Stimulated activated naive CD4-positive, alpha-beta T cell treated with Interleukin-2 at 50 U/mL for 16 hours (primary cell): ENCODE measurements around the gene MTHFD1L.
"Not testable (repeated sequence)": the region's sequence is repeated elsewhere in the genome, so short reads cannot be mapped to it uniquely, and the experiment has no call there.

Source experiments
- DNase-seq: peaks from one replicate; lab custom pipeline; 2025; lab: John Stamatoyannopoulos, UW

The MTHFD1L gene

DNA sequence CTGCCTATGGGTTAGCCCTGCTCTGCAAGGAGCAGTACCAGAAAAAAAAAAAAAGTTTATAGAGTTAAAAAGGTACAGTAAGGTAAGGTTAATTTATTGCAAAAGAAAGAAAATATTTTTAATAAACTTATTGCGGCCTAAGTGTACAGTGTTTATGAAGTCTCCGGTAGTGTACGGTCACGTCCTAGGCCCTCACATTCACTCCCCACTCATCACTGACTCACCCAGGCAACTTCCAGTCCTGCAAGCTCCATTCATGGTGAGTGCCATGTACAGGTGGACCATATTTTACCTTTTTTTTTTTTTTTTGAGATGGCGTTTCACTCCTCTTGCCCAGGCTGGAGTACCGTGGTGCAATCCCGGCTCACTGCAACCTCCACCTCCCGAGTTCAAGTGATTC is 258.1 kb downstream of the MTHFD1L start:
- DNase-seq, result not testable (repeated sequence)

DNA sequence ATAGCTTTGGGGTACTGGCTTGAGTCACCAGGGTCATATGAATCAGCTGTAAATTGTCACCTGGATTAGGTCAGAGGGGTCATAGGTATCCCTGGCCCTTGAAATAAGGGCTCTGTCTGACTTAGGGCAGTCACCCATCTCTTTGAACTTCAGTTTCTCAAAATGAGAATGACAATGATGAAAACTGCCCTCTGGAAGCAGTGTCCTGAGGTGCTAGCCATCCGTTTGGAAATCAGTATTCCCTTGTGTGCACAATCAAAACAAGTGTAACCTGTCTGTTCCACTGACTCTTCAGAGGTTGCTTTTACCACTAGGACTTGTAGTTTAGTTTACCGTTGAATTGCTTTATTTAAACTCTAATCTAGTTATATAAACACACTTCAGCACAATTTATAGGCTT is 259.7 kb downstream of the MTHFD1L start:
- not testable (repeated sequence) for DNase-seq

DNA sequence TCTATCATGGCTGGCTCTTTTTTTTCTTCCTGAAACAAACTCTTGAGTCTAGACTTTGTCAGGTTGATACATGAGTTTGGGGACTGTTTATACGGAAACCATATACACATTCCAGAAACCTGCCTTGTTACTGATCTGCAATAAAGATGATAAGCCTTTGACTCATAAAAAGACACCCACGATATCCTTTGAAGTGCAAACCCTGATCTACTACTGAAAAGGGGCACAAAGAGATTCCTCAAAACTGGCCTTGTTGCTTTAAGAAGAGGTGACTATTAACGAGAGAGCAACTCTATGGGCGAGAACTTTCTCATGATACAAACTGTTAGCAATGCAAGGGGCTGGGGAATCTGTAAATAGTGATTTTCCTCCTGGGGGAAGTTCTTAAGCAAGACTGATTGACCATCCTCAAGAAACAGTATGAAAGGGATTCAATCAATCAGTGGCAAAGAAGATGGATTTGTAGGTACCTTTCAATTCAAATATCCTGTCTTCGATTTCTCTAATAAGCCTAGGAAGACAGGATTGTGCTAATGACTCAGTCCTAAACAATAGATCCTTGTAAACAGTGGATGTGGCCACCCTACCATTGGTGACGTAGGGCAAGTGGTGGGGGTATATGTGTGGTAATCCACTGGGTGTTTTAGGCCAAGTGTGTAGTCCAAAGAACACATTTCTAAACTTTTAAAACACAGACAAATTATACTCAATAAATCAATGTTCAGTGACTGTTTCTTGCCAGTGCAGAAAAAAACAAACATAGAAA is 260.3 kb downstream of the MTHFD1L start:
- DNase-seq, result not testable (repeated sequence)

DNA sequence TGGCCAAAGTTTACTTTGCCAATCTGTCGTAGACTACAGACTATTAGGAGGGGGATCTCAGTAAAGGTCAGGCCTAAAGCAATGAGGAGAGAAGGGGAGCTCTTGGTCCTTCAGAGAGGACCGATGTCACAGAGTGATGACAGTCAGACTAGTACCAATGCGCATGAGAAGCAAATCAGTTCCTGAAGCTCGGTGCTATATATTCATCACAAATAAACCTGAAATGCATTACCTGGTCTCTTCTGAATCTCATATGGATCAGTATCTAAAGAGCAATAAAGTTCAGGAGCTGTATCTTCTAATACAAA is 260.9 kb downstream of the MTHFD1L start:
- DNase-seq, result not testable (repeated sequence)

DNA sequence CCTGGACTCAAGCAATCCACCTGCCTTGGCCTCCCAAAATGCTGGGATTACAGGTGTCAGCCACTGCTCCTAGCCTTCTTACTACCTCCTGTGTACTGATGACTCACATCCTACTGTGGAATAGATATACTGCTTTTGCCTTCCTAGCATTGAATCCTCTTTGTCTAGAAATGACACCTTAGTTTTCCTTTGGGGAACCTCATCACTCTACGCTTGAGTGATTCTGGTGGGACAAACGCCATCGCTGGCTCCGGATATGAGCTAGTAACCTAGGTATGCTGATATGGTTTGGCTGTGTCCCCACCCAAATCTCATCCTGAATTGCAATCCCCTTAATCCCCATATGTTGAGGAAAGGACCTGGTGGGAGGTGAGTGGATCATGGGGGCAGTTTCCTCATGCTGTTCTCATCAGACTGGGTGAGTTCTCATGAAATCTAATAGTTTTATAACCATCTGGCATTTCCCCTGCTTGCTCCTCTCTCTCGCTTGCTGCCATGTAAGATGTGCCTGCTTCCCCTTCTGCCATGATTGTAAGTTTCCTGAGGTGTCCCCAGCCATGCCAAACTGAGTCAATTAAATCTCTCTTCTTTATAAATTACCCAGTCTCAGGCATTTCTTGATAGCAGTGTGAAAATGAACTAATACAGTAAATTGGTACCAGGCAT is 261.8 kb downstream of the MTHFD1L start:
- not testable (repeated sequence) for DNase-seq

DNA sequence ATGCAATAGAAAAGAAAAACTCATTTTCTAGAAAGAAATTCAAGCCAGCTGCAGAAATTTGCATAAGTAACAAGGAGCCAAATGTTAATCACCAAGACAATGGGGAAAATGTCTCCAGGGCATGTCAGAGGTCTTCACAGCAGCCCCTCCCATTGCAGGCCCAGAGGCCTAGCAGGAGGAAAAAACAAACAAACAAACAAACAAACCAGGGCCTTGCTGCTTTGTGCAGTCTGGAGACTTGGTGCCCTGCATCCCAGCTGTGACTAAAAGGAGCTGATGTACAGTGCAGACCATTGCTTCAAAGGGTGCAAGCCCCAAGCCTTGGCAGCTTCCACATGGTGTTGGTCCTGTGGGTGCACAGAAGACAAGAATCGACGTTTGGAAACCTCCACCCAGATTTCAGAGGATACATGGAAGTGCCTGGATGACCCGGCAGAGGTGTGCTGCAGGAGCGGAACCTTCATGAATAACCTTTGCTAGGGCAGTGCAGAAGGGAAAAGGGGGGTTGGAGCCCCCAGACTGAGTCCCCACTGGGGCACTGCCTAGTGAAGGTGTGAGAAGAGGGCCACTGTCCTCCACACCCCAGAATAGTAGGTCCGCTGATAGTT is 263.4 kb downstream of the MTHFD1L start:
- no peak for DNase-seq

DNA sequence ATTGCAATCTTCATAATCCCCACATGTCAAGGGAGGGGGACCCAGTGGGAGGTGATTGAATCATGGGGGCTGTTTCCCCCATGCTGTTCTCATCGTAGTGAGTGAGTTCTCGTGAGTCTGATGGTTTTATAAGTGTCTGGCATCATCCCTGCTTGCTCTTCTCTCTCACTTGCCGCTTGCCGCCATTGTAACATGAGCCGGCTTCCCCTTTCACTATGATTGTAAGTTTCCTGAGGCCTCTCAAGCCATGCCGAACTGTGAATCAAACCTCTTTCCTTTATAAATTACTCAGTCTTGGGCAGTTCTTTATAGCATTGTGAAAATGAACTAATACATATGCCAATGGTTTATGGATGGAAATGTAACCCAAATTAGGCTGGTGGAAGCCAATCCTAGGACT is 264.8 kb downstream of the MTHFD1L start:
- no peak for DNase-seq

DNA sequence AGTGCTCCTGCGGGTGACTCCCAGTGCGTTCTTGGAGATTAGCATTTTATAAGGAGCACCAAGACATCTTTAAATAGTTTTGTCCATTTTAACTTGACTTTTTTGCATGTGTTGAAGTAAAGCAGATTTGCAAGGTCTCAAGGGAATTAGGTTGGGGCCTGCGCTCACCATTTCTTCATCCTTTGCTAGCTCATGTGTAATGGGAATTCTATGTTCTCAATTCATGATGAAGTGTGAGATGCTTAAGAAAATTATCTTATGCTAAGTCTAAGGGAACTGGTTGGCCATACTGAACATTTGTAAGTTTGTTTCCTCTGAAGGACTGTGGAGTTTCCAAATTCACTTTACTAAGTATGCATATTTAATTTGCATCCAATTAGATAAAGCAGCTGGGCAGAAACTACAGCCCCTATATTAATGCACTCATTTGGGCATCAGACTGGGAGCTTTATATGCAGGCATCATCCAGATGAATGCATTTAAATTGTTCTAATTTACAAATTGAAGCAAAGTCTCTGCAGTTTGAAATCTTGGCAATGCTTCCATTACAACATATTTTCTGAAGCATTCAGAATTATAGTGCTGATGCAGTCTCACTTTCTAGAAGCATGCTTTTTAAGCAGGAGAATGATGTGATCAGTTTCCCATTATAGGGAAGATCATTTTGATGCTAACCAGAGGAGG is 266.0 kb downstream of the MTHFD1L start:
- DNase-seq, result no peak

DNA sequence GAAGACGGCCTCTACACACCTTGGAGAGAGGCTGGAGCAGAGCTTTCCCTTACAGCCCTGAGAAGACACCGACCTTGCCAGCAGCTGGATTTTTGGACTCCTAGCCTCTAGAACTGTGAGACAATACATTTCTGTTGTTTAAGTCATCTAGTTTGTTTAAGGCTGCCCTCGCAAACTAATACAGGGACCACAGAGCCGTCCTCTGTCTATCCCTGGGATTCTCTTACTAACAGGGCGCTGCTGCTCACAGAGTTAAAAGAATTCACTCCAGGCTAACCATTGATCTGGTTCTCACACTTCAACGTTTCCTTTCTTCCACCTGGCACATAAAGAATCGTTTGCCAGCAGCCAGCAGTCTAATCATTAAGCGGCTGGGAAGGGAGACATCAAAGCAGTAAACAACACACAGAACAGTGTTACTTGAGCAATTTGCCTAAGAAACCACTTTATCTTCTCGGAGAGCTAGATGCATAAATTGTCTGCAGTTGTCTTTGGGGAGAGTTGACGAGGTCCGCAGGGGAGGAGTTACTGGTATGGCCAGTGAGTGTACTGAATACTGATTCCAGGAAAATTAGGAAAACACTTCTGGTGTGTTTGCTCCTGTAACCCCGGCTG is 270.7 kb downstream of the MTHFD1L start:
- no peak for DNase-seq

DNA sequence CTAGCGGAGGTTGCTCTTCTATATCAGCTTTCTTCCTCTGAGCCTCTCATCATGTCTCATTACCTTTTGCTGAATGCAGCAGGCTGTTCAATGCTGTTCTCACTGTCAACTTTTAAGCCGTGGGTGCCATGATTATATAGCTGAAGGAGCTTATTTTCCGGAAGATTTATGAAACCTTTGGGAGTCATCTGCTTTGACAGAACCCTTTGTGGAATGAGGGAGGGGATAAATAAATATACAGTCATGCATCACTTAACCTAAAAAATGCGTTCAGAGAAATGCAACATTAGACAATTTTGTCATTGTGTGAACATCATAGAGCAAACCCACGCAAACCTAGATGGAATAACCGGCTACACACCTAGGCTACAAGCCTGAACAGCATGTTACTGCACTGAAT is 272.0 kb downstream of the MTHFD1L start:
- no peak for DNase-seq

DNA sequence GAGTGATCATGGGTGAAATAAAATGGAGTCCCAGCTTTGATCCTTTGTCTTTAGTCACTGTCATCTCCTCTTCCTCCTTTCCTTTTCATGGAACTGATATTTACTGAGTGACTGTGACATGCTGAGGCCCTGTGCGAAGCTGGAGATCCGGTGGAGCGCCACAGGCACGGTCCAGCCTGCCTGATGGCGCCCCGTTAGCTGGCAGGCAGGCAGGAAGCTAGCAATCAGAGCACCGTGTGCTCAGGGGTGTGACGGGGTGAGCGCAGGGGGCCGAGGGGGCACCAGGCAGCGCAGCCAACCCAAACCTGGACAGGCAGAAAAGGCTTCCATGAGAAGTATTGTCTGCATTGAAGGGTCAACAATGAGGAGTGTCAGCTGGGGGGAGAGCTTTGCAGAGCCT is 274.0 kb downstream of the MTHFD1L start:
- DNase-seq, result no peak

DNA sequence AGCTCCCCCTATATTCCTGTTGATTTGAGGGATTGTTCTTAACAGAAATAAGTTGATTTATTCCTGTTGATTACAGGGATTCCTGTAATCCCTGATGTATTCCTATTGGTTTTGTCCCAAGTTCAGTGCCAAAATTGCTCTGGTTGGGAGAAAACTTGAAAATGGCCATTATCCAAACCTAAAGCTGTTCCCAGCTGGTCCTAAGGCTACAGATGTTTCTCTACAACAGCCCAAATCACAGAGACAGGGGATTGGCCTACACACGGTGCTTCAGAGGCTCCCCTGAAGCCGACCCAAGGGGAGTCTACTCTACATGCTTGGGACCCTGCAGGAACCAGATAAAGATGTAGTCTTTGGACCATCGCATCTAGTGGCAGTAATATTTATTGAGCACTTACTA is 275.3 kb downstream of the MTHFD1L start:
- DNase-seq, result no peak

DNA sequence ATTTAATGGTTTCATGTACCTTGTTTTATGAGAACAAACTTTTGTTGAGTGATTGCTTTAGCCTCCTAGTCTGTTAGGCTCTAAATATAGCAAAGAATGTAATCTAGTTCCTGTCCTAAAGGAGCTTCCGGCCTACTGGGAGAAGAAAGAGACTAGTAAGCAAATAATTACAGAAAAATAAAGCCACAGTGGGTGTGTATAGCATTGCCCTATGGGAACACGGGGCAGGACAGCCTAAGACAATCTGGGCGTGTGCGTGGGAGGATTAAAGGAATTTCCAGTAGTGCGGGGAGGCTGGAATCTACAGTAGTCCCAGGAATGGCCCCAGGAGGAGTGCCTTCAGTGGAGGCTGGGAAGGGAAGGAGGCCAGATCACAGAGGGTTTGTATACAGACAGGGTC is 276.2 kb downstream of the MTHFD1L start:
- DNase-seq, result no peak

DNA sequence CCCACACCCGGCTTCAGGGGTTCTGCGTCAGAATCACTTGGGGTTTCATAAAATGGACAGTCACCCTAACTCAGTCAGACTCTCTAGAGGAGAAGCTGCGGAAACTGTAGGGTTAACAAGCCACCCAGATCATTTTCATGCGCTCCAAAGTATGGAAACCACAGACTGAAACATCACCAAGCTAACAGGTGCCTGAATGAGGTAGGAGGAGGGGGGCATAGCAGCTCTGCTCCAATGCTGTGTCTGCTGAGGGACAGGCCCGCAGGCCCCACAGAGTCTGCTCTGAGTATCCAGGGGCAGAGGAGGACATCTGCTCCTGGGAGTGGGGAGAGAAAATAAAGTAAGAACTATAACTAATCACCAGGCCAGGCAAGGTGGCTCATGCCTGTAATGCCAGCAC is 277.2 kb downstream of the MTHFD1L start:
- no peak for DNase-seq

DNA sequence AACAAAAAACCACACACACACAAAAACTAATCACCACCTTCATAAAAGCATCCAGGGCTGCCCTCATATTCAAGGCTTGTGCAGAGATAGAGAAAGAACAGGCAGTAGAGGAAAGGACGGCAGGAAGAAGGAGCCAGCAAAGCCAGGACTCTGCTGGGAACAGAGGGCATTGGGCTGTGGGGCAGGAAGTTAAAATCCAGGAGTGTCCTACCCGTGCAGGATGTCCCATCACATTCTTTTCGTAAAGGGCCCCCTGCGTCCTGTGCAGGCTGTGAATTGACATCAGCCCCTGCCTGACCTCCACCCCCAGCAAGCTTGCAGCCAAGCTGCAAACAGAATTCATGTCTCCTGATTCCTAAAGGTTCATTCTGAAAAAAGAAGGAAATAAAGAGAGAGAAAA is 277.8 kb downstream of the MTHFD1L start:
- no peak for DNase-seq

DNA sequence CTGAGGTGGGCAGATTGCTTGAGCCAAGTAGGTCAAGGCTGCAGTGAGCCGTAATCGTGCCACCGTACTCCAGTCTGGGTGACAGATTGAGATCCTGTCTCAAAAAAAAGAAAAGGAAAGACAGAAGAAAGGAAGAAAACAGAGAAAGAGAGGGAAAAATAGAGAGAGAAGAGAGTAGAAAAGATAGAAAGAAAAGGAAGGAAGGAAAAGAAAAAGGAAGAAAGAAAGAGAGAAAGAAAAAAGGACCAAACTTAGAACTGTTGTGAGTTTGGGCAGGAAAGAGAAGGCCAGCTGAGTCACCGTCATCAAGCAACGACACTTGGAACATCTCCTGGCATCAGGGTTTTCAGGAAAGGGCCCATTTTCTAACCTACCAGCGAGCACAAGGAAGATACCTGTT is 278.3 kb downstream of the MTHFD1L start:
- DNase-seq, result no peak

DNA sequence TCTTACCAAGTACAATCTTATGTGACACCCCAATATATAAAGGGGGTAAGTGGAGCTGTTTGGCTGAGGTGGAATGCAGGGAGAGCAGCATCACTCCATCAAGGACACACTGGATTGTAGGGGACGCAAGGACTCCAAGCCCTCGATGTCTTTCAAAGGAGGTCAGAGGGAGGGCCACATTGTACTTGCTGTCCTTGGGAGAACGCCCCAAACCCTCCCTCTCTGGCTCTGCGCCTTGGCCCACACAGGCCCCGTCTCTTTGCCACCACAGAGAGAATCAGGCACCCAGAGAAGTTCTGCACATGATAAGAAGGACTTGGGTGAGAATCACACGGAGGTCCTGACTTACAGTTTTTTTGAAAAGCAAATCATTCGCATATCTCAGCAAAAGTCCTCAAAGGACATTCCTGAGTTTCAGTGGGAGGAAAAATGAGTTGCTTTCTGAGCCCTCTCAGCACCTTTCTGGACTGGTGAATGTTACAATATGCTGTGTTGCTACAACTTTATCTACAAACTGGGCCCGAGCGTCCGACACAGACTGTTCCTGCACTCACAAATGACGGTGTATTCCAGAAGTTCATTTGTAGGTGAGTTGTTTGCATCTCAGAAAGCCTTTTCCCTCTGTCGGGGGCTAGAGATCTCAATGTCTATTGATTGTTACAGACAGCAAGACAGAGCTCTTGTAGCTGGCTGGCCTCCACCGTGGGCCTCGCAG is 281.8 kb downstream of the MTHFD1L start:
- no peak for DNase-seq

DNA sequence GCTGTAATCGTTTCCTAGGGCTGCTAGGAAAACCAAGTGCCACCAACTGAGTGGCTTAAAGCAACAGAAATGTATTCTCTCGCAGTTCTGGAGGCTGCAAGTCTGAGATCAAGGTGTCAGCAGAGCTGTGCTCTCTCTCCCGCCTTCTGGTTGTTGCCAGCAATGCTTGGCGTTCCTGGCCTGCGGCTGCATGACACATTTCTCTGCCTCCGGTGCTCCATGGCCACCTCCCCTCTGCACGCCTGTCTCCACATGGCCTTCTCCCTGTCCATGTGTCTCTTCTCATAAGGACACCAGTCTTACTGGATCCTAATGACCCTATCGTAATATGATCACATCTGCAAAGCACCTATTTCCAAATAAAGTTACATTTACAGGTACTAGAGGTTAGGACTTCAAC is 282.6 kb downstream of the MTHFD1L start:
- no peak for DNase-seq

DNA sequence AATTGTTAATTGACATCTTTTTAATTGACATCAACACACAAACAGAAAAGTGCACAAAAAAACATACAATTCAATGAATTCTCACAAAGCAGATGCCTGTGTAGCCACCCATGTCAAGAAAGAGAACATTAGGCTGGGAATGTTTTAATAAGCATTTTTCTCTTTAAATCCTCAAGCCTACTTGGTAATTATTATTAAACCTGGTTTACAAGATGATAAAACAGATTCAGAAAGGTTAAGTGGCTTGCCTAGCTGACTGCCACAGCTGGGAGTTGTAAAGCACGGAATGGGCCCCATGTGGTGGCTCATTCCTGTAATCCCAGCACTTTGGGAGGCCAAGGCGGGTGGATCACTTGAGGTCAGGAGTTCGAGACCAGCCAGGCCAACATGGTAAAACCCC is 284.3 kb downstream of the MTHFD1L start:
- DNase-seq, result no peak
